Breast epithelium (tissue), 3 donors: ENCODE measurements around the gene TFF2.

Source experiments
- CTCF ChIP-seq, 3 donors: fragments of 450-650 bp; IDR thresholded peaks; one replicate each; pipeline ENCODE4 v1.5.1; 2016 to 2017; ENCODE audit warnings: antibody characterized with exemption in 3 of 3, mild to moderate bottlenecking in 3 of 3, moderate library complexity in 3 of 3
- POLR2A ChIP-seq: fragments of 450-650 bp; IDR thresholded peaks from one replicate; pipeline ENCODE4 v1.6.1; 2016; ENCODE audit warnings: antibody characterized with exemption, mild to moderate bottlenecking, moderate library complexity

GRCh38 chr21:42344631-42345030 is 6.2 kb downstream of the TFF2 start:
- no peak for TF ChIP-seq POLR2A
- no peak for TF ChIP-seq CTCF (IDR thresholded peaks at IDR 0.05)
